ENCODE data around the gene CPM.
"Not testable (repeated sequence)": the region's sequence is repeated elsewhere in the genome, so short reads cannot be mapped to it uniquely, and the experiment has no call there.

CPM gene

DNA sequence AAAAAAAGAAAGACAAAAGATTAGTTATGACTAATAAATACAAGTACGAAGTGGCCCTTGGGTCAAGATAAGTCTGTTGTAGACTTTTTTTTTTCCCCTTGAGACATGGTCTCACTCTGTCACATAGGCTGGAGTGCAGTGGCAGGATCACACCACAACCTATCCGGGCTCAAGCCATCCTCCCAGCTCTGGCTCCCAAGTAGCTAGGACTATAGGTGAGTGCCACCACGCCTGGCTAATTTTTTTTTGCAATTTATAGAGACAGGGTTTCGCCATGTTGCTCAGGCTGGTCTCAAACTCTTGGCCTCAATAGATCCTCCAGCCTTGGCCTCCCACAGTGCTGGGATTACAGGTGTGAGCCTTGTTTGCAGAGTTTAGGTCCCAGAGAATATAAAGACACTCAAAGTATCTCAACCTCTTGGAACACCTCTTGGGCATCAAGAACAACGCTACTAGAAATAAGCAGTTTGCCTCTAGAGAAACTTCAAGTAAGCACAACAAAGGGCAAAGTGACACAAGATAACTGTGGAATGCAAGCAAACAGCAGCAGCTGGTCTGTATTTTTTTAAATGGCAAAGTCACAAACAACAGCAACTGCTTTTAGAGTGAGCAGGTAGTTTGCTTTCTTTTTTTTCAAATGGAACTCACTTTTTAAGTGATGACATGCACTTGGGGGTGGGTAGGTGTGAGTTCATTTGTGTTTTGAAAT, 128.9 kb downstream of the CPM start:
- no peak for DNase-seq

DNA sequence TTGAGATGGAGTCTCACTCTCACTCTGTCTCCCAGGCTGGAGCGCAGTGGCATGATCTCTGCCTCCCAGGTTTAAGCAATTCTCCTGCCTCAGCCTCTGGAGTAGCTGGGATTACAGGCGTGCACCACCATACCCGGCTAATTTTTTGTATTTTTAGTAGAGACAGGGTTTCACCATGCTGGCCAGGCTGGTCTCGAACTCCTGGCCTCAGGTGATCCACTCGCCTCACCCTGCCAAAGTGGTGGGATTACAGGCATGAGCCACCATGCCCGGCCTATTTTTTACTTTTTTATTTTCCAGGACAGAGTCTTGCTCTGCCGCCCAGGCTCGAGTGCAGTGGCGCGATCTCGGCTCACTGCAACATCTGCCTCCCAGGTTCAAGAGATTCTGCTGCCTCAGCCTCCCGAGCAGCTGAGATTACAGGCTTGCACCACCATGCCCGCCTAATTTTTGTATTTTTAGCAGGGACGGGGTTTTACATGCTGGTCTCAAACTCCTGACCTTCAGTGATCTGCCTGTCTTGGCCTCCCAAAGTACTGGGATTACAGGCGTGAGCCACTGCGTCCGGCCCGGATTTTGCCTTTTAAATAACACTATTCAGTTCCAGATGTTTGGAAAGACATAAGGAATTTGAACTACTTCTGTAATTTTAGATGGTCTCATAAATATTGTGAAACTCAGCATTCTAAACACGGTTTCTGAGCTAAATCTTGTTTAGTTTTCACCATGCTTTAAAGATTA, 129.9 kb downstream of the CPM start:
- not testable (repeated sequence) for DNase-seq

DNA sequence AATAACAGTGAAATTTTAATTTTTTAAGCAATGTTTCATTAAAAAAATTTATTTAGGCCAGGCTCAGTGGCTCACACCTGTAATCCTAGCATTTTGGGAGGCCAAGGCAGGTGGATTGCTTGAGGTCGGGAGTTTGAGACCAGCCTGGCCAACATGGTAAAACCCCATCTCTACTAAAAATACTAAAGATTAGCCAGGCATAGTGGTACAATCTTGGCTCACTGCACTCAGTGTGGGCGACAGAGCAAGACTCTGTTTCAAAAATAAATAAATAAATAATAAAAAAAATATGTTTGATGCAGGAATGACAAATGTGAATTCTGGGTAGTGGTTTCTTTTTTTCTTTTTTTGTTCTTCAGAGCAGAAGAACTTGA, 130.6 kb downstream of the CPM start:
- not testable (repeated sequence) for DNase-seq
